ENCODE measurements around the gene ALDH3B2.
A peak's percentile ranks its signal among the peaks of the same experiment; 100 is the strongest.

DNA sequence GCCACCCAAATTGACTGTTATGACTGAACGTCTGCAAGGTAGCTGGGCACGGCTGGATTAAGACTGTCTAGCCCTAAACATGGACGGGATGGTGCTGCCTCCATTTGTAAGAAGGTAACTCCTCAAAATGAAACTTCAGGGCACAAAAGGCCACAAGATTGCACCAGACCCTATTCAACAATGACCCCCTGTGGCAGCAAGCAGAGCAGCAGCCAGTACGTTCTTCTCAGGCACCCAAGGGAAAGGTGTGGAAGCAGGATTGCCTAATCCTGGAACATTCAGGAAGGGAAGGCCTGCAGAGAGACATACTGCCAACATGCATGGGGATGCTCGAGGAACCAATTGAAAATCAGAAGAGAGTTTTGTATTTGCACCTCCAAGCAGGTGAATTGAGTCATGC lies 30.4 kb downstream of the ALDH3B2 start:
- TF ChIP-seq POLR2AphosphoS5 (IDR thresholded peaks at IDR 0.05; ENCODE audit: low read depth) (no peak), EZH2 (IDR thresholded peaks at IDR 0.05; ENCODE audit: low read depth, unreplicated experiment) (no peak)
- TF ChIP-seq, protein P1, sequence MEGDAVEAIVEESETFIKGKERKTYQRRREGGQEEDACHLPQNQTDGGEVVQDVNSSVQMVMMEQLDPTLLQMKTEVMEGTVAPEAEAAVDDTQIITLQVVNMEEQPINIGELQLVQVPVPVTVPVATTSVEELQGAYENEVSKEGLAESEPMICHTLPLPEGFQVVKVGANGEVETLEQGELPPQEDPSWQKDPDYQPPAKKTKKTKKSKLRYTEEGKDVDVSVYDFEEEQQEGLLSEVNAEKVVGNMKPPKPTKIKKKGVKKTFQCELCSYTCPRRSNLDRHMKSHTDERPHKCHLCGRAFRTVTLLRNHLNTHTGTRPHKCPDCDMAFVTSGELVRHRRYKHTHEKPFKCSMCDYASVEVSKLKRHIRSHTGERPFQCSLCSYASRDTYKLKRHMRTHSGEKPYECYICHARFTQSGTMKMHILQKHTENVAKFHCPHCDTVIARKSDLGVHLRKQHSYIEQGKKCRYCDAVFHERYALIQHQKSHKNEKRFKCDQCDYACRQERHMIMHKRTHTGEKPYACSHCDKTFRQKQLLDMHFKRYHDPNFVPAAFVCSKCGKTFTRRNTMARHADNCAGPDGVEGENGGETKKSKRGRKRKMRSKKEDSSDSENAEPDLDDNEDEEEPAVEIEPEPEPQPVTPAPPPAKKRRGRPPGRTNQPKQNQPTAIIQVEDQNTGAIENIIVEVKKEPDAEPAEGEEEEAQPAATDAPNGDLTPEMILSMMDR (conservative IDR thresholded peaks at IDR 0.05; ENCODE audit: low read depth in 2 of 2) = peak; percentile 63 to 89
